Lower lobe of right lung (tissue), 2 donors: ENCODE data around the gene PARVB. TPM values are rescaled to one million over a fixed set of nuclear protein-coding genes. Genes with fewer than 3 reads are reported as not detected.

Experiments used
- ATAC-seq, 2 donors: fragments of 200-7000 bp; cut with Tn5 transposase; one replicate each; pipeline ENCODE4 v1.9.1; 2020 to 2022; ENCODE audit warnings: mild to moderate bottlenecking in 2 of 2, moderate library complexity in 2 of 2
- DNase-seq: peaks from one replicate; pipeline ENCODE4 v3.0.0-alpha.2; 2020
- H3K27ac ChIP-seq: fragments of 200-600 bp; one replicate; pipeline ENCODE4 v1.8.0; 2022
- H3K27me3 ChIP-seq: fragments of 200-600 bp; one replicate; pipeline ENCODE4 v1.8.0; 2022; ENCODE audit warnings: low read depth
- H3K36me3 ChIP-seq: fragments of 200-600 bp; one replicate; pipeline ENCODE4 v1.8.0; 2022; ENCODE audit warnings: mild to moderate bottlenecking
- H3K4me1 ChIP-seq: fragments of 200-600 bp; one replicate; pipeline ENCODE4 v1.8.0; 2022
- H3K4me3 ChIP-seq: fragments of 200-600 bp; one replicate; pipeline ENCODE4 v1.8.0; 2022; ENCODE audit warnings: mild to moderate bottlenecking
- H3K9me3 ChIP-seq: fragments of 200-600 bp; one replicate; pipeline ENCODE4 v1.8.0; 2022
- intact Hi-C: fragments of 100-400 bp; cut with DNase I; formaldehyde crosslinking; loops from one replicate; pipeline ENCODE4 v1.11.0; 2022
- total RNA-seq: library from RNA; stranded (reverse); fragmentation: NEBNext Ultra II Directional; extraction: Animal tissue kit (Norgen Biotek cat#: 25700); gene quantifications from one replicate; pipeline ENCODE4 v1.2.1, GENCODE V29; 2021
- TF ChIP-seq, protein P1 (sequence below): fragments of 200-600 bp; IDR thresholded peaks from one replicate; pipeline ENCODE4 v1.8.0; 2022; ENCODE audit warnings: antibody characterized with exemption, mild to moderate bottlenecking
- donor health status: DM: no; HTN: yes; CAD: no; lungs with severe emphysema.

PARVB gene
- total RNA-seq, 1 donor from 2014 or later, result 44.7 TPM

DNA sequence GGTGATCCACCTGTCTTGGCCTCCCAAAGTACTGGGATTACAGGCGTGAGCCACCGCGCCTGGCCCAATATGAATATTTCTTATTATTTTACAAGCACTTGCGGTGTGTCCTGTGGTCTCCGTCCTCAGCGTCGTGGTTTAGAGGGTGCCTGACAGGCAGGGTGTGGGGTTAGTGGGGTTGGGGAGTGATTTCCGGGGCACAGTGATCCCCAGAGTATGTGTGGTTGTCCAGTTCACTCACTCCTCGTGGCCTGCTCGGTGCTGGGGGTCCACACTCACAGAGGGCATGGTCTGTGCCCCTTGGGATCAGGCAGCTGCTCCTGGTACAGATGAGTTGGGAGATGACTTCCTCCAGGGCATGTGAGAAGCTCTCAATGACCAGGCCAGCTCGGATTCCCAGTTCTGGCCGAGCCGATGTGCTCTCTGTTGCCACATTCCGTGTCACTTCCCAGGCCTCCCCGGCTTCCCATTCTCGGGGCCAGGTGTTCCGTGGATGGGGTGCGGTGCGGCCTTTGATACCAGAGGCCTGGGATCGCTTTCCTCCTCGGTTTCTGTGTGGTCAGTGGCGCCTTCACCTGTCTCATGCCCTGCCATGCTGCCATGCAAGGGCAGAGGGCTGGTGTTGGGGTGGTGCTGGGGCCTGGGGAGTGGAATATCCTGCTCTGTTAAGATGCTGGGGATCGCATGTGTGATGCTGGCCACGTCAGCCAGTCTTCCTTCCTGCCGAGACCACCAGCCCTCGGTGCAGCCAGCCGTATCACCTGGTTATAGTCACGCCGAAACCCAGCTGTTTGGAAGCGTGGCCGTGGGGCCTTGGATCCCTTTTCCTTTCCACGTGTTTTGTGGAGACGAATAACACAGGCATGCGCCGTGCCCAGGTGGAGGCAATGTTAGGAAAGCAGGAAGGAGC, 39.6 kb downstream of the PARVB start:
- Histone ChIP-seq H3K36me3 (no peaks in the 10 kb centered on the region), H3K9me3 (no peaks in the 10 kb centered on the region), H3K4me3 (no peak overlapping the region), H3K4me1 (peaks cover 19% of the 10 kb centered on the region), H3K27me3 (no peaks in the 10 kb centered on the region), H3K27ac (no peak overlapping the region)
- TF ChIP-seq, protein P1, sequence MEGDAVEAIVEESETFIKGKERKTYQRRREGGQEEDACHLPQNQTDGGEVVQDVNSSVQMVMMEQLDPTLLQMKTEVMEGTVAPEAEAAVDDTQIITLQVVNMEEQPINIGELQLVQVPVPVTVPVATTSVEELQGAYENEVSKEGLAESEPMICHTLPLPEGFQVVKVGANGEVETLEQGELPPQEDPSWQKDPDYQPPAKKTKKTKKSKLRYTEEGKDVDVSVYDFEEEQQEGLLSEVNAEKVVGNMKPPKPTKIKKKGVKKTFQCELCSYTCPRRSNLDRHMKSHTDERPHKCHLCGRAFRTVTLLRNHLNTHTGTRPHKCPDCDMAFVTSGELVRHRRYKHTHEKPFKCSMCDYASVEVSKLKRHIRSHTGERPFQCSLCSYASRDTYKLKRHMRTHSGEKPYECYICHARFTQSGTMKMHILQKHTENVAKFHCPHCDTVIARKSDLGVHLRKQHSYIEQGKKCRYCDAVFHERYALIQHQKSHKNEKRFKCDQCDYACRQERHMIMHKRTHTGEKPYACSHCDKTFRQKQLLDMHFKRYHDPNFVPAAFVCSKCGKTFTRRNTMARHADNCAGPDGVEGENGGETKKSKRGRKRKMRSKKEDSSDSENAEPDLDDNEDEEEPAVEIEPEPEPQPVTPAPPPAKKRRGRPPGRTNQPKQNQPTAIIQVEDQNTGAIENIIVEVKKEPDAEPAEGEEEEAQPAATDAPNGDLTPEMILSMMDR, result no peak
- DNase-seq (no peak), ATAC-seq (no peak)
- intact Hi-C loops, result no loop called here

DNA sequence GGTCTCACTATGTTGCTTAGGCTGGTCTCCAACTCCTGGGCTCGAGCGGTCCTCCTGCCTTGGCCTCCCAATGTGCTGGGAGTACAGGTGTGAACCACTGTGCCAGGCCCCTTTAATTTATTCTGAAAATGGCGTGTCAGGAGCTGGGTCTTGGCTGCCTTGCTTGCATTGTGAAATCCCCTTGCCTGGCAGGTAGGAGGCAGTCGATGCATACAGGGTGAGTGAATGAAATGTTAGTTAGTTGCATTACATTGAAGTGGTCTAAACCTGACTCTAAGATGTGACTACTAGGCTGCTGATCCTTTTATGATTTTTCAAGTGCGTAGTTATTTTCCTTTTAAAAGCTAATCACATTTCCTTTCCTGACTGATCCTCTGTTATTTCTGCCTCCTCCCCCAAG, 42.9 kb downstream of the PARVB start:
- Histone ChIP-seq H3K27ac (peak overlapping the region; percentile 56), H3K4me3 (no peak overlapping the region), H3K9me3 (no peaks in the 10 kb centered on the region), H3K4me1 (peaks cover 25% of the 10 kb centered on the region), H3K36me3 (no peaks in the 10 kb centered on the region), H3K27me3 (no peaks in the 10 kb centered on the region)
- TF ChIP-seq, protein P1, result no peak
- ATAC-seq (no peak), DNase-seq (no peak)
- intact Hi-C loops, result no loop called here

DNA sequence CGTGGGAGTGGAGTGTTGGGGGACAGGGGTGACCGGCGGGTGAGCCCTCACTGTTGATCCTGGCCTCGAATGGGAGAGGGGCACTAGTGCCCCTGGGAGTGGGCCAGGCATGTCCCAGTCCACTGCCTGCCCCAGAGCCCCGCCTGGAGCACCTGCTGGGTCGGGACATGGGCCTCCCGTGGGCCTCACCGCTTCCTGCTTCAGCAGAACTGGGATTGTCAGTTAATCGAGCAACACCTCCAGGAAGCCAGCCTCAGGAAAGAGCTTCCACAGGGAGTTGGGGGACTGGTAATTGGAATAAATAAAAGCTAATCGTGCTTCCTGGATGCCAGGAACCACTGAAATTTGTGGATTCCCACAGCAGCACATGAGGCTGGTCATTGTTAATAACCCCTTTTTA, 43.8 kb downstream of the PARVB start:
- DNase-seq (no peak), ATAC-seq (no peak)
- Histone ChIP-seq H3K27ac (peak overlapping the region; percentile 56), H3K9me3 (no peaks in the 10 kb centered on the region), H3K4me3 (no peak overlapping the region), H3K36me3 (no peaks in the 10 kb centered on the region), H3K4me1 (peaks cover 25% of the 10 kb centered on the region), H3K27me3 (no peaks in the 10 kb centered on the region)
- TF ChIP-seq, protein P1, result no peak
- intact Hi-C loops, result no loop called here

DNA sequence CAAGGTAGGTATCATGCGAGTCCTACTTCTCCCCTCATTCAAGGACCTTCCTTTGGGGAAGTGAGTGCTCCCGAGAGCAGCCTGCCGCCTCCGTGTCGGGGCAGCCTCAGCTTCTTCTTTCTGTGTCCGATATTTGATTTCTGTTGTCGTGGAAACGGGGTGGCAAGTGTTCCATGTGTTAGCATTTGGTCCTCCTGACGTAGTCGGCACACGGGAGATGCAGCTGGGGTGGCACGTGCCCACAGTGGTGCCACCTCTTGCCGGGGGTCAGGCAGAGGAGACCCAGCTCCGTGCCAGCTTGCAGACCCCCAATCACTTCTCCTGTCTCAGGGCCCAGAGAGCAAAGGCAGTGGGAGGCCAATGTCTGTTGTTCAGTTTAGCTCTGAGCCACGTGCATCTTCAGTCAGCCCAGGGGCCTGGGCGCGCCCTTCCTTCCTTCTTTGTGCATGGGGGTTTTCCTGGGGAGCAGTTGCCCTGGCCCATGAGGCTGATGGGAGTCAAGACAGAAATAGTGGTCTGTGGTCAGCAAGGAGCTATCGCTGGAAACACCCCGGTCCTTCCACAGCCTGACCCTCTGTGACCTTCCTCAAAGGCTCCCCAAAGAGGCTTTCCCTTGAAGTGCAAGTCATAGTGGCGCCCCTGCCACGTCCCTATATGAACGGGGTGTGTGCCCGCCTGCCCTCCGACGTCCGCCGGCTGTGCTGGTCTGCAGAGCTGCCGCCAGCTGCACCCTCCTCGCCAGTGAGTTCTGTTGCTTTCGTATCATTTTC, 44.5 kb downstream of the PARVB start:
- no peaks in the 10 kb centered on the region for H3K9me3 ChIP-seq
- ATAC-seq (peak; percentile 72 to 82), DNase-seq (peak; percentile 75)
- H3K4me1 ChIP-seq, result peaks cover 25% of the 10 kb centered on the region
- H3K4me3 ChIP-seq, result no peak overlapping the region
- TF ChIP-seq, protein P1, result no peak
- intact Hi-C loops, result no loop called here
- no peaks in the 10 kb centered on the region for H3K27me3 ChIP-seq
- H3K36me3 ChIP-seq, result no peaks in the 10 kb centered on the region
- peak overlapping the region; percentile 56 for H3K27ac ChIP-seq

DNA sequence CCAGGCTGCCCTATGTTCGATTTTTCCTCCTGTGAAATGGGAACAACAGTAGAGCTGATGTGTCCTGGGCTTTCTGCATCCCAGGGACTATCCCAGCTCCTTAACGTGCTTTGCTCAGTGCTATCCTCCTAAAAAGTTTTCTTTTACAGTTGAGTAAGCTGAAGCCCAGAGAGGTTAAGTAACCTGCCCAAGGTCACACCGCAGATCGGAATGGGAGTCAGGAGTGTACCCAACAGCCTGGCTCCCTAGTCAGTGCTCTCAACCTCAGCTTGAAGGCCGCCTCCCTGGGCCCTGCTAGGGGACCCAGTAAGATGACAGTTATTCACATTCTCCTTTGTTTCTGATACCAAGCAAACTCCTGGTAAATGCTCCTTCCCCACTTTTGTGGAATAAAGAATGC, 45.9 kb downstream of the PARVB start:
- Histone ChIP-seq H3K36me3 (no peaks in the 10 kb centered on the region), H3K4me1 (peaks cover 25% of the 10 kb centered on the region), H3K9me3 (no peaks in the 10 kb centered on the region), H3K4me3 (no peak overlapping the region), H3K27me3 (no peaks in the 10 kb centered on the region), H3K27ac (no peak overlapping the region)
- no peak for DNase-seq
- TF ChIP-seq, protein P1, result no peak
- intact Hi-C loops, result no loop called here
- ATAC-seq, result no peak
